Lower lobe of right lung (tissue), 2 donors: ENCODE results near the gene TLL1. TPM values are rescaled to one million over a fixed set of nuclear protein-coding genes. Genes with fewer than 3 reads are reported as not detected.

Source experiments
- ATAC-seq, 2 donors: fragments of 200-7000 bp; cut with Tn5 transposase; one replicate each; pipeline ENCODE4 v1.9.1; 2020 to 2022; ENCODE audit warnings: mild to moderate bottlenecking in 2 of 2, moderate library complexity in 2 of 2
- DNase-seq: peaks from one replicate; pipeline ENCODE4 v3.0.0-alpha.2; 2020
- H3K27ac ChIP-seq: fragments of 200-600 bp; one replicate; pipeline ENCODE4 v1.8.0; 2022
- H3K27me3 ChIP-seq: fragments of 200-600 bp; one replicate; pipeline ENCODE4 v1.8.0; 2022; ENCODE audit warnings: low read depth
- H3K36me3 ChIP-seq: fragments of 200-600 bp; one replicate; pipeline ENCODE4 v1.8.0; 2022; ENCODE audit warnings: mild to moderate bottlenecking
- H3K4me1 ChIP-seq: fragments of 200-600 bp; one replicate; pipeline ENCODE4 v1.8.0; 2022
- H3K4me3 ChIP-seq: fragments of 200-600 bp; one replicate; pipeline ENCODE4 v1.8.0; 2022; ENCODE audit warnings: mild to moderate bottlenecking
- H3K9me3 ChIP-seq: fragments of 200-600 bp; one replicate; pipeline ENCODE4 v1.8.0; 2022
- CTCF ChIP-seq: fragments of 200-600 bp; IDR thresholded peaks from one replicate; pipeline ENCODE4 v1.8.0; 2022; ENCODE audit warnings: antibody characterized with exemption, mild to moderate bottlenecking
- intact Hi-C: fragments of 100-400 bp; cut with DNase I; formaldehyde crosslinking; loops from one replicate; pipeline ENCODE4 v1.11.0; 2022
- total RNA-seq: library from RNA; stranded (reverse); fragmentation: NEBNext Ultra II Directional; extraction: Animal tissue kit (Norgen Biotek cat#: 25700); gene quantifications from one replicate; pipeline ENCODE4 v1.2.1, GENCODE V29; 2021
- donor health status: DM: no; HTN: yes; CAD: no; lungs with severe emphysema.

TLL1 gene
- total RNA-seq, 1 donor from 2014 or later: 4.7 TPM

GRCh38 chr4:166140951-166141350, 267.9 kb downstream of the TLL1 start:
- Histone ChIP-seq H3K9me3 (no peaks in the 10 kb centered on the region), H3K36me3 (no peaks in the 10 kb centered on the region), H3K27me3 (no peaks in the 10 kb centered on the region), H3K27ac (no peak overlapping the region), H3K4me1 (no peaks in the 10 kb centered on the region), H3K4me3 (no peak overlapping the region)
- no peak for DNase-seq
- TF ChIP-seq CTCF: no peak
- no peak for ATAC-seq
- intact Hi-C loops: no loop called here

GRCh38 chr4:166143227-166143626, 270.2 kb downstream of the TLL1 start:
- intact Hi-C loops: no loop called here
- no peak for DNase-seq
- Histone ChIP-seq H3K36me3 (no peaks in the 10 kb centered on the region), H3K4me3 (no peak overlapping the region), H3K4me1 (no peaks in the 10 kb centered on the region), H3K27ac (no peak overlapping the region), H3K27me3 (no peaks in the 10 kb centered on the region), H3K9me3 (no peaks in the 10 kb centered on the region)
- no peak for TF ChIP-seq CTCF
- no peak for ATAC-seq

GRCh38 chr4:166144607-166145006, 271.6 kb downstream of the TLL1 start:
- H3K4me1 ChIP-seq: no peaks in the 10 kb centered on the region
- H3K27me3 ChIP-seq: no peaks in the 10 kb centered on the region
- no peaks in the 10 kb centered on the region for H3K9me3 ChIP-seq
- no peaks in the 10 kb centered on the region for H3K36me3 ChIP-seq
- no peak for TF ChIP-seq CTCF
- no peak overlapping the region for H3K4me3 ChIP-seq
- ATAC-seq (no peak), DNase-seq (no peak)
- intact Hi-C loops: no loop called here
- no peak overlapping the region for H3K27ac ChIP-seq

- Histone ChIP-seq H3K9me3 (no peaks in the 10 kb centered on the region), H3K4me3 (no peak overlapping the region), H3K27me3 (no peaks in the 10 kb centered on the region), H3K4me1 (no peaks in the 10 kb centered on the region), H3K36me3 (no peaks in the 10 kb centered on the region), H3K27ac (no peak overlapping the region)
- DNase-seq (no peak), ATAC-seq (no peak)
- TF ChIP-seq CTCF: no peak
- intact Hi-C loops: no loop called here
These were observed 273.9 kb downstream of the TLL1 start for GRCh38 chr4:166146806-166147540.
